Cardiac muscle cell (in vitro differentiated cells and primary cell): ENCODE results near the gene CTRB1. TPM values are rescaled to one million over a fixed set of nuclear protein-coding genes. Genes with fewer than 3 reads are reported as not detected.

Experiments used
- DNase-seq, 2 donors: peaks; one replicate each; pipeline versions ENCODE4 v3.0.0 to v3.0.0-alpha.2; 2010 to 2017; ENCODE audit warnings: low read depth in 1 of 2, low spot score in 1 of 2
- H3K27ac ChIP-seq: fragments of 200-600 bp; sonication (generic); 2 replicates; pipeline ENCODE4 v1.5.1; 2016
- H3K27me3 ChIP-seq: fragments of 200-600 bp; sonication (generic); 2 replicates; pipeline ENCODE4 v1.6.0; 2016; ENCODE audit warnings: control low read depth
- H3K36me3 ChIP-seq: fragments of 200-600 bp; sonication (generic); 2 replicates; pipeline ENCODE4 v1.5.1; 2016; ENCODE audit warnings: control low read depth
- H3K4me1 ChIP-seq: fragments of 200-600 bp; sonication (generic); 2 replicates; pipeline ENCODE4 v1.8.1; 2017; ENCODE audit warnings: low read depth, mild to moderate bottlenecking, mixed run types
- H3K4me3 ChIP-seq: fragments of 200-600 bp; sonication (generic); 2 replicates; pipeline ENCODE4 v1.5.1; 2016; ENCODE audit warnings: mild to moderate bottlenecking
- H3K9me3 ChIP-seq: fragments of 200-600 bp; sonication (generic); 2 replicates; pipeline ENCODE4 v1.5.1; 2017; ENCODE audit warnings: low read depth, mild to moderate bottlenecking, control low read depth
- CTCF ChIP-seq: IDR thresholded peaks from 2 replicates; pipeline ENCODE4 v1.5.1; 2012; ENCODE audit warnings: low read depth, mild to moderate bottlenecking, low read length
- polyA plus RNA-seq: library from polyadenylated mRNA; unstranded; fragments of >200 nt; fragmentation: Nextera tagmentation; extraction: Ambion mirVana; gene quantifications from 2 replicates; pipeline ENCODE4 v1.2.1, GENCODE V29; 2016
- total RNA-seq: library from RNA; depleted of rRNA; stranded (reverse); fragments of >200 nt; gene quantifications from 2 replicates; pipeline ENCODE4 v1.2.3, GENCODE V29; 2016

Gene CTRB1
- total and polyA plus RNA-seq, 2 experiments from 2014 or later, result 1.1 TPM; not detected in 1

GRCh38 chr16:75224306-75225082, 5.7 kb downstream of the CTRB1 start:
- Histone ChIP-seq H3K27ac (no peak overlapping the region), H3K27me3 (no peaks in the 10 kb centered on the region), H3K4me1 (no peaks in the 10 kb centered on the region), H3K36me3 (peaks cover 5% of the 10 kb centered on the region), H3K4me3 (no peak overlapping the region), H3K9me3 (no peaks in the 10 kb centered on the region)
- TF ChIP-seq CTCF, result no peak
- no peak for DNase-seq

- no peak for DNase-seq
- Histone ChIP-seq H3K4me1 (no peaks in the 10 kb centered on the region), H3K4me3 (no peak overlapping the region), H3K36me3 (peaks cover 8% of the 10 kb centered on the region), H3K27me3 (no peaks in the 10 kb centered on the region), H3K27ac (no peak overlapping the region), H3K9me3 (no peaks in the 10 kb centered on the region)
- no peak for TF ChIP-seq CTCF
Measured at GRCh38 chr16:75225092-75225491, 6.3 kb downstream of the CTRB1 start.

GRCh38 chr16:75225678-75226515, 7.1 kb downstream of the CTRB1 start:
- H3K27me3 ChIP-seq, result no peaks in the 10 kb centered on the region
- no peak for DNase-seq
- H3K36me3 ChIP-seq, result peaks cover 8% of the 10 kb centered on the region
- no peak for TF ChIP-seq CTCF
- no peak overlapping the region for H3K27ac ChIP-seq
- no peaks in the 10 kb centered on the region for H3K4me1 ChIP-seq
- no peak overlapping the region for H3K4me3 ChIP-seq
- no peaks in the 10 kb centered on the region for H3K9me3 ChIP-seq

- Histone ChIP-seq H3K27me3 (no peaks in the 10 kb centered on the region), H3K4me3 (no peak overlapping the region), H3K9me3 (no peaks in the 10 kb centered on the region), H3K36me3 (peaks cover 8% of the 10 kb centered on the region), H3K27ac (peak overlapping the region; percentile 57), H3K4me1 (no peaks in the 10 kb centered on the region)
- DNase-seq, result no peak
- TF ChIP-seq CTCF, result no peak
Measured at GRCh38 chr16:75226550-75227360, 8.0 kb downstream of the CTRB1 start.

- H3K4me1 ChIP-seq, result no peaks in the 10 kb centered on the region
- H3K27me3 ChIP-seq, result no peaks in the 10 kb centered on the region
- TF ChIP-seq CTCF, result no peak
- no peak overlapping the region for H3K4me3 ChIP-seq
- H3K9me3 ChIP-seq, result no peaks in the 10 kb centered on the region
- no peak for DNase-seq
- H3K36me3 ChIP-seq, result peaks cover 8% of the 10 kb centered on the region
- peak overlapping the region; percentile 57 for H3K27ac ChIP-seq
Measured at GRCh38 chr16:75227361-75228142, 8.8 kb downstream of the CTRB1 start.
